ENCODE measurements around the gene OSBPL3.

The OSBPL3 gene

DNA sequence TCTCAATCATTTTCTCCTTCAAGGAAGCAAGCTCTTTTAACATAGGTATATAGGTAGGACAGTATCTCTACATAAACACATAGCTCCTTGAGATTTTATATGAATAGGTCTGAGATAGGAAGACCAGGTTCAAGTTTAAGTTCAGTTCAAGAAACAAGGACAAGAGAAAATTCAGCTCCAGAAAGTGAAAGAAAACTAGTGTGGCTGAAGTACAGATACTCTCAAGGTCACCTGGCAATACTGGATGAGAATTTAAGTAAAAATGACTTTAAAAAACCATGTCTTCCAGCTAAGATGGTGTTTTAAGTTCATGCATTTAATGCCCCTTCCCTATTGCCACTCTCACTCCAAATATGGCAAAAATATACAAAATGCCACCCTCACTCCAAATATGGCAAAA lies 91.3 kb downstream of the OSBPL3 start:
- DNase-seq = no peak

DNA sequence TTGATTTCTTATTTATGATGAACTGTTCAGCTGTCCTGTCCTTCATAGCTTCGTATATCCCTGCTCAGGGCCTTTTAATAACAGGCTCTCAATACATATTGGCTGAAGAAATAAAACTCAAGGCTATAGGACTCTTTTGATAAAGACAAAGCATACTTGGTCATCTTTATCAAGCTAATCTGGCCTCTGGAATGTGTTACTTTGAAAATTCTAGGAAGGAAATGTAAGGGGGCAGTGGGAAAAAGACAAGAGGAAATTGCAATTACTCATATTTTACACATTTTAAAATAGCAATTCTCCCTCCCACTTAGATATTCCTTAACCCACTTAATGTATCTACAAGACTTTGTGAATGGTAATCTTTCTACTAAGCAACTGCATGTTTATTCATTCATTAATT lies 94.3 kb downstream of the OSBPL3 start:
- no peak for DNase-seq

DNA sequence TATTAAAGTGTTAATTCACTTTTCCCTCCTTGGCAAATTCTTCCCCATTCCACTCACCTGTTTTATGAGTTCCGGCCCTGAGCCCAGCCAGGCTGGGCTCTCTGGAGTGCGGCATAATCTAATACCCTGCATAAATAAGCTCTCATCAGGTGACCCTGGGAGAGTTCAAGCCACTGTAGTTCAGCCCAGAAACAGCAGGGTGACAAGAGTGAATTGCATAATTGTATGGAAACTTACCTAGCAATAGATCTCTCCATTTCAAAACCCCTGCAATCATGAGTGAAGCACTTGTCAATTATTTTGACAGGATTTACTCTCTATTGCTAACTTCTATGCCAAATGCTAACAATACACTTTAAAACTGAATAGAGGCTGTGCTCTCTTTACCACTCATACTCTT lies 94.7 kb downstream of the OSBPL3 start:
- no peak for DNase-seq

DNA sequence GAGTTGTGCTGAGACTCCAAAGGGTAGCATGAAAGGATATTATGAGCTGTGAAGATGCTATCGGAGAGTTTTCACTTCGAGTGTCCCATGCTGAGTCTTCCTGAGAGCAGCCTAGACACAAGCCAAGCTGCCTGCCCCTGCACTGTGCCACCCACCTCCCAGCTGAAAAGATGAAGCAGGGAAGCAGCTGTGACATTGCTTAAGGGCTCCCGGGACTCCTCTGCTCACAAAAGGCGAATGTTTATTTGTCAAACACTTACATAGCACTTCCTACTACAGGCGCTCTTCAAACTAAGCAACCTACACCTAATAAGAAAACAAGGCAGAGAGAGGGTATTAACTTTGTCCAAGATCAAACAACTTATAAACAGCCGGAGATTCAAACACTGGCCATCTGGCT lies 95.6 kb downstream of the OSBPL3 start:
- DNase-seq = peak; percentile 25

DNA sequence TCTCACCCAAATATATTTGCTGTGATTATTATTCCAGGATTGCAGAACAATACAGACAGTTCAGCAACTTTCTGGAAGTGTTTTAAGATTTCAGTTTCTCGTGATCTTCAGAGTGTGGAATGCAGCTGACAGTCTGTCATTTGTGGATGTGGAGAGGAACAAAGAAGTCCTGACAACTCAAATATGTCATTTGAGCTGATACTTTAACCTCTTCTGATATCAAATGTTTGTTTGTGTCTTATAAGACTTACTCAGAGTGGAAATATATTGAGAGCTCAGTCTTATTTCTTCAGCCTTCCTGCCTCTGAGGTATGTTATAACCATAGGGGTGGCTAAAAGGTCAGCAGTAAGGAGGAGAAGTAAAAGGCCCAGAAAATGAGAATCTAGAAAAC lies 96.4 kb downstream of the OSBPL3 start:
- no peak for DNase-seq

DNA sequence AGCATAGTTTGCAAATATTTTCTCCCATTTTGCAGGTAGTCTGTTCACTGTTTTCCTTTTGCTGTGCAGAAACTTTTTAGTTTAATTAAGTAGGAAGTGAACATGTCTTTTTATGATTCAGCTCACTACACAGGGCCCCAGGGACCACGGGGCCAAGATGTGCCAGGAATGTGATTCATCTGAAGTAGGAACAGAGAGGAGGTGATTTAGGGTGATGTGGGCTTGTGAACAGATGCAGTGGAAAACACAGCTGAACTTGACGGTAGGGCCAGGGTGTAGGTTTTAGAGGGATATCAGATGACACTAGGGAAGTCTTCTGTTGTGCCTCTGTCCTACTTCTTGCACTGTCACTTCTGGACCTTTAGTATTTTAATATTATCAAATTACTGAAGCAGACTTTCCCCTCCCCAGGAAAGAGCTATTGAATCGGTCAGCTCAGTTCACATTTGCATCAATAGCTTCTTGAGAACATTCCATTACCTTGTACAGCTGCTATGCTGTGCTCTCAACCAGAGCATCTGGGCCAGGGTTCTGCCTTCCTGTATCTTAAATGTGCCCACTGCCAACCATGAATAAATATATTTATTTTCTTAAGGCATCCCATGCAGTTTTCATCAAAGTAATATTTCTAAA lies 96.9 kb downstream of the OSBPL3 start:
- no peak for DNase-seq

DNA sequence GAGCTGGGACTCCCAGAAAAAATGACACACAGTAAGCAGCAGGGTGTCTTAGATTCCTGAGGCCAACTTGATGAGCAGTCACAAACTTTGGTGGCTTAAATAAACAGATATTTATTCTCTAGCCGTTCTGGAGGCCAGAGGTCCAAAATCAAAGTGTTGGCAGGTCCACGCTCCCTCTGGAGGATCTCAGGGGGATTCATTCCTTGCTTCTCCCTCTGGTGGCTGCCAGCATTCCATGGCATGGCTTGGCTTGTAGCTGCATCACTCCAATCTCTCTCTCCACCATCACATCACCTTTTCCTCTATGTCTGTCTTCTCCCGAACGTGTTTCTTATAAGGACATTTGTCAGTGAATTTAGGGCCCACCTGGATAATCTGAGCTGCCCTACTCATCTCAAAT lies 98.4 kb downstream of the OSBPL3 start:
- DNase-seq = no peak

DNA sequence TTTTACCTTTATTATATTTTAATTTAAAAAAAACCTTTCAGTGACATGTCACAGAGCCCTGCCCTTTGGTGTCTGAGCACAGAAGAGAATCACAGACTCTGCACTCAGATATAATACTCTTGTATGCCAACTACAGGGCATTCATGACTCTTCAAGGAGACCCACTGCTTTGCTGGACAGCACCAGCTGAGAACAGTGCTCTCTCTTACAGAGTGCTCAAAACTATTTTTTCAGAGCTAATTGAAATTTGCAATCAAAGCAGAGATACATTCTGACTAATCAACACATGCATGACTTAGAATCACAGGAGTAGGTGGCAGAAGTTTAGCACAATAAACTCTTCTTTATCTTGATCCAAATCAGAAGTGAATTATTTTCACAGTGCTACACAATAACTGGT lies 99.1 kb downstream of the OSBPL3 start:
- DNase-seq = no peak

DNA sequence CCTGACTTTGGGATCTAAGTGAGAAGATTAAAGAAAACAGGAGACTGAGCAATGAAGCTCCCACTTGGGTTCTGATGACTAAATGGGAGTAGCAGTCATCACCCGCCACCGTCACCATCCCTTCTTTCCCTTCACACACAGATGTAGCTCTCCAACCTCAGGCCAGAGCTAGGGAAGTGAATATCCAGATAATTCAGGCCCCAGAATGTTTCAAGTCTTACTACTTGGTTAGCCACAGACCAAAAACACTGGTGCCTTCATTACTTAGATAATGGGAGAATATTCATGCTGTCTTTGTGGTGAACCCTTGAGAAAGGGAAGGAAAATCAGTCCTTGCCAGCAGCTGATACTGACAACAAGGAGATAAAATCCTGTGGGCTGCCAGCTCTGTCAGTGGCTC lies 100.7 kb downstream of the OSBPL3 start:
- no peak for DNase-seq

DNA sequence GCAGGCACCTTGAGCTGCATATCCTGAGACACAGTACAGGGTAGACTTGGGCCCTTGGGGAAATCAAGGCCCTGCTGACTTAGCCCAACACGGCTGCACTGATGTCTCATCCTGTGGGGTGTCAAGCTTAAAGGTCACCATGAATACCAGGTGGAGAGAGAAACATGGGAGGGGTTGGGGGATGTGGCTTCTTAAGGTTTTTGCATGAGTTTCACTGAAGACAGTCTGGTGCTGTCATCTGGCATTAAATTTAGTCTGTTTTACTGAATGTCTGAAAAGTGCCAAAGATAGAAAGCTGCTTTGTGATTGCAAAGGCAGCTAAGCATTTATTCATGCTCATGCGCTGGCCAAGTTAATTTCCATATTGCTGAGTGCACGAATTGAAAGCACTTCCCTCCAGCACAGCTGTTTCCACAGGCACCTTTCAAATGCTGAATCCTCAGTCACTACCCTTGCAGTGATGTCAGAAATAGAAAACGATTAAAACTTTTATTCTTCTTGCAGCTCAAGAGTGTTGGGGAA lies 102.1 kb downstream of the OSBPL3 start:
- no peak for DNase-seq

DNA sequence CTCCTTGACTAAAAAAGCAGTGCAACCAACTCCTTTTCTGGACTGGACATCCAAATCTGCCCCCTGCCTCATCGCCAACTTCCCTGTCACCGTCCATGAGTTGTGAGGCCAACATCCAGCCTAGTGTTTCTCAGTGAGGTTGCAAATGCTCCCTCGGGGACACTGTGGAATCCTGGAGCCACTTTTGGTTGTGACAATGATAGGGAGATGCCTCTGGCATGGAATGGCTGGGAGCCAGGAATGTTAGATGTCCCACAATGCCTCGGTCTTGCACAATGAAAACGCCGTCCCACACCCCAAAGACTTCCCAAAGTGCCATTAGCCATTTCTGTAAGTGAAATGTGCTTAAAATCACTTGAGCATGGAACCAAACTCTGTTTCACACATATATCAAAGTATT lies 105.2 kb downstream of the OSBPL3 start:
- DNase-seq = no peak

DNA sequence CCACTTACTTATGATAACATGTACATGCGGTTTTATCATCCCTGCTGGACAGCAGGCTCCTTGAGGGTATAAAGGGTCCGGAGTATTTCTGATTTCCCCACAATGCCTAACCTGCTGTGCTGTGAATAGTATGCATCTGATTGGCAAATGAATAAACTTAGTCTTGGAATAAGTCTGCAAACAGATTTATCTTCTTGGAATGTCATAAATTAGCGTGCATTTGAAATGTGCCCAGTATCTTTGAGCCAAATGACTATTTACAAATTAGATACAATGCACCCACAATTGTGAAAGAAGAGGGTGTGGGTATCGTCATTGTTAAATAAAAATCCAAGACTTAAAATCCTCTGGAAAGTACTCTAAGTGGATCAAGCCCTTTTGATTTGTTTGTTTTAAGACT lies 106.0 kb downstream of the OSBPL3 start:
- no peak for DNase-seq

DNA sequence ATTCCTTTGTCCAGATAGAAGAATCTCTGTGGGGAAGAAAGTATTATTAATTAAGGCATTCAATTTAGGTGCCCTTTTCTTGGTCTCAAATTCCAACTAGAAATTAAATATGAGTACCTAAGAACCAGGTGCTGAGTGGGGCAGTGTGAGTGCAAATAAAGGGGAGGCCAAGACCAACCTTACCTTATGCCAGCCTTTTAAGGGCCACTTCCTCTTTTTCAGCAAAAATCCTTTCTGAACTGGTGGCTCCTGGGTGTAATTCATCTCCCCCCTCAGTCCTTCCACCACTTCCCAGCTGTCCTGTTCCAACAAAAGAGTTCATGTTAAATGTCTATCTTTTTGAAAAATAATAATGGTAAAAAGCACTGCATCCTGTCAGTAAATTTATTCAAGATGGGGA lies 108.2 kb downstream of the OSBPL3 start:
- DNase-seq = no peak

DNA sequence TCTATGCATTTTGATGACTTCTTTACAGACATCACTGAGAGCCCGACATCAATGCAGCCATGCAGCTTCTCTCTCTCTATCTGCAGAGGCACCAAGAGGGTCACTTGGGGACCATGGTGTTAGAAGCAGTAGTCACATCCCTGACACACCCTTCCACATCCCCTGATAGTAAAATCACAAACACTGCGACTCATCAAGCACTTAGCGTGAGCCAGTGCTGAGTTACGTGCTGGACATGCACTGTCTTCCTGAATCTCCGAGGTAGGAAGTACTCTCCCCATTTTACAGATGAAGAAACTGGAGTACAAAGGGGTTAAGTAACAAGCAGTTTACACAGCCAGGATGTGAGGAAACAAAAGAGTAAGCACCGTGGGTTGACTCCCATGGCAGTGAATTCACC lies 109.2 kb downstream of the OSBPL3 start:
- no peak for DNase-seq

DNA sequence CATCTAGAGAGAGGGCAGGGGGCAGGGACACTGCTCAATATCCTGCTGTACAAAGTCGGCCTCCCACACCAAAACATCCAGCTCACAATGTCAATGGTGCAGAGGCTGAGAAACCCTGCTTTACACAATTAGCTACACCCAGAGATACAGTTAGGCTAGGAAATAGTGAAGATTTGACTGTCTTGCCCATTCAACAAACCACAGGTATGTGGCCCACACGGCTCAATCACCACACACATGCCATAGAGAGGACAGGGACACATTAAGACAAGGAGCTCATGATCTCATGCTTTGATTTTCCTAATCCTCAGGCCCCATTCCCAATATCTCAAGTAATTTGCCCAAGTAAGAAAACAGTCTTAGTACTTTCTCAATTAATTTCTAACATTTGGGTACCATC lies 110.4 kb downstream of the OSBPL3 start:
- DNase-seq = no peak

DNA sequence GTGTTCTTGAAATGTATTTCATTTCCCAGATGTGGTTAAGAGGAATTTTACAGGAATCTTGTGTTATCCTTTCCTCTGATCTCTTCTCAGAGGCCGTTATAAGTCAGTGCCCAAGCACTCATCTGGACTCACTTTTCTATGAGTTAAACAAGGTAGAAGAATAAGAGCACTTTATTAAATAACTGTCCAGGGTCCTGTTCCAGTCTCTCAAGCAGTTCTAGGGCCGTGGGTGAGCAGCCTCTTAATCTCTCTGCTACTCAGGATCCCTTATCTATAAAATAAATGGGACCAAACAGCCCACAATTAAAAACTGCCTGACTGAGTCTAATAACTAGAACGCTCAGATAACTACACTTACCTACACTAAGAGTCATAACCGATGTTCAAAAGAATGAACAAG lies 111.2 kb downstream of the OSBPL3 start:
- no peak for DNase-seq

DNA sequence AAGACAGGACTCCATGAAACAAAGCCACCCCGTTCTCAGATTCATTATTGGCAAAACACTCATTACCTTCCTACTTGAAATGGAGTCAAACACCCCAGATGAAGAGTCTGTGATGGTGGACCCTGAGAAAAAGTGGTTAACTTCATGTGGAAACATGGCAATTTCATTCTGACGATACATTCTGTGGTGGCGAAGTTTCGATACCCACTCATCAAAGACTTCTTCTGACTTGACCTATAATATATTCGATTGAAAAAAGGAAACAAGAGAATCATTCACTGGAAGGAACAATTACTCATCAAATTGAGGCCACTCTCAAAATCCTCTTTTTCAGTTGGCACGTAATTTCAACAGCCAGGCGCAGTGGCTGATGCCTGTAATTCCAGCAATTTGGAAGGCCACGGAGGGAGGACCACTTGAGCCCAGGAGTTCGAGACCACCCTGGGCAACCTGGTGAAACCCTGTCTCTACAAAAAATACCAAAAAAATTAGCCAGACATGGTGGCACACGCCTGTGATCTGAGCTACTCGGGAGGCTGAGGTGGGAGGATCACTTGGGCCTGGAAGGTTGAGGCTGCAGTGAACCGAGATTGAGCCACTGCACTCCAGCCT lies 113.9 kb downstream of the OSBPL3 start:
- no peak for DNase-seq

DNA sequence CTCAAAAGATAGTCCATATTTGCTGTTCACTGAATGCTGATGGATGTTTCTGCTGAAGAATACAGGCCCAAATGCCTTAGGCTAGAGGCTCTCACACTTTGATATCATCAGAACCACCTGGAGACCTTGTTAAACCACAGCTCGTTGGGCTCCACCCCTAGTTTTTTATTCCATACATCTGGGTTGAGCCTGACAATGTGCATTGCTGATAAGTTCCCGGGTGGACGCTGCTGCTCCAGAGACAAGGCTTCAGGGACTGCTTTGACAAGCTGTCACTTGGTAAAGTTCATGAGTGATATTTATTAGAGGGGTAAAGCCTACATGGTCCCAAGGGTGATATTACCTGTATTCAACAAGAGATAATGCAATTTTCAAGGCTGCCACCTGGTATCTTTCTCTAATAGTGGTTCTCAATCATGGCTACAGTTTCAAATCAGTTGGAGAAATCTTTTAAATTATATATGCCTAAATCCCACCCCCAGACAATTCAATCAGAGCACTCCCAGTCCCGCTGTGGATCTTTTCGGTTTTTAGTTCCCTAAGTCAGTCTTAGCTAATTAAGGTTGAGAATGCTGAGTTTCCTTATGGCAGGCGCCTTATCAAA lies 115.7 kb downstream of the OSBPL3 start:
- DNase-seq = no peak

DNA sequence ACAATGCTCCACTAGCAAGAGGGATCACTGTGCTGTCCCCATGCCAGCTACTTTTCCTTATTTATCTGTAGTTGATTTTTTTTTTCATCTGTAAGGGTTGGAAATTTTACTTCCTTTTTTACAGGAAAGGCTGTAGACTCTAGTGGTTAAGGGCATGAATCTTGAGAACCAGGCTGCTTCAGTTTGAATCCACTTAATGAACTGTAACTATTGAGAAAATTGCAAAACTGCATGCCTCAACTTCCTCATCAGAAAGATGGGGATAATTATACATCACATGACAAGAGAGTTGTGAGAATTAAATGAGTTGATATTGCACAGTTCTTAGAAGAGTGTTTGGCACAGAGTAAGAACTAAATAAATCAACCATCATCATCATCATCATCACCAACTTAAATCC lies 116.4 kb downstream of the OSBPL3 start:
- DNase-seq = no peak

DNA sequence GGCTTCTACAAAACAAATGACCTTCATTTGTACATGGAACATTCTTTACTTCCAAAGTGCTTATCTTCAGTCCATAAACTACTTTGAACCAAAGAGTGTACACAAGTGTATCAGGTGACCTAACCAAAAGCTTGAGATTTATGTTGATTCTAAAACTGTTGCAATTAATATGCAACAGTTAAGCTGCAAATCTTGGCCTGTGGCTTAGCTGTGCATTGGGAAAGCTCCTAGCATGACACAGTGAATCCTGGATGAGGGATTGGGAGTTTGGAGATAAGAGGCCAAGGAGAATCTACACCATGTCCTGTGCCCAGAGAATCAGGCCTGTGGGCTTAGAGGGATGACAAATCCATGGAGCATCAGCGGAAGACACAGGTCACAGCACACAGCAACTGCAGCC lies 117.5 kb downstream of the OSBPL3 start:
- no peak for DNase-seq

DNA sequence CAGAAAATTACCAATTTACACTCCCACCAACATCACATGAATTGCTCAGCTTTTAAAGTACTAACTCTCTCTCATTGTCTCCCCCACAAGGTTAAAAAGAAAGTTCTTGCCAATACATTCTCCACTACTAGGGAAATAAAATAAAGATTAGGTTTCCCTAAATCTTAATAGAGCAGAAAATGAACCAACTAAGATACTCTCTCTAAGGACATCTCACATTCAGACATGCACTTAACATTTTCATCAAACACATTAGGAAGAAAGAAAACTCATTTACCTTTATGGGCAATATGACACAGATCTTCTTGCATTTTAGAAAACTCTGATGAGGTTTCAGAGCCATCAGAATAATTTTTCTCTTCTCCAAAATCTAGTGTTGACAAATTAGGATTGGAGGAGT lies 118.6 kb downstream of the OSBPL3 start:
- no peak for DNase-seq

DNA sequence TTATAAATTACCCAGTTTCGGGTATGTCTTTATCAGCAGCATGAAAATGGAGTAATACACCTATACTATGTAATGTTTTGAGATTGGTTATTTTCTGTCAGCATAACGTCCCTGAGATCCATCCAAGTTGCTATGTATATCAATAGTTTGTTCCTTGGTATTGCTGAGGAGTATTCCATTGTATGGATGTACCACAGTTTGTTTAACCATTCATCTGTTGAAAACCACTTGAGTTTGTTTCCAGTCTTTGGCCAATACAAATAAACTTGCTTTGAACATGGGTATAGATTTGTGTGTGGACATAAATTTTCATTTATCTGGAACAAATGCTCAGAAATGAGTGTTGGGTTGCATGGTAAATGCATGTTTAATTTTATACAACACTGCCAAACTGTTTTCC lies 119.4 kb downstream of the OSBPL3 start:
- DNase-seq = no peak

DNA sequence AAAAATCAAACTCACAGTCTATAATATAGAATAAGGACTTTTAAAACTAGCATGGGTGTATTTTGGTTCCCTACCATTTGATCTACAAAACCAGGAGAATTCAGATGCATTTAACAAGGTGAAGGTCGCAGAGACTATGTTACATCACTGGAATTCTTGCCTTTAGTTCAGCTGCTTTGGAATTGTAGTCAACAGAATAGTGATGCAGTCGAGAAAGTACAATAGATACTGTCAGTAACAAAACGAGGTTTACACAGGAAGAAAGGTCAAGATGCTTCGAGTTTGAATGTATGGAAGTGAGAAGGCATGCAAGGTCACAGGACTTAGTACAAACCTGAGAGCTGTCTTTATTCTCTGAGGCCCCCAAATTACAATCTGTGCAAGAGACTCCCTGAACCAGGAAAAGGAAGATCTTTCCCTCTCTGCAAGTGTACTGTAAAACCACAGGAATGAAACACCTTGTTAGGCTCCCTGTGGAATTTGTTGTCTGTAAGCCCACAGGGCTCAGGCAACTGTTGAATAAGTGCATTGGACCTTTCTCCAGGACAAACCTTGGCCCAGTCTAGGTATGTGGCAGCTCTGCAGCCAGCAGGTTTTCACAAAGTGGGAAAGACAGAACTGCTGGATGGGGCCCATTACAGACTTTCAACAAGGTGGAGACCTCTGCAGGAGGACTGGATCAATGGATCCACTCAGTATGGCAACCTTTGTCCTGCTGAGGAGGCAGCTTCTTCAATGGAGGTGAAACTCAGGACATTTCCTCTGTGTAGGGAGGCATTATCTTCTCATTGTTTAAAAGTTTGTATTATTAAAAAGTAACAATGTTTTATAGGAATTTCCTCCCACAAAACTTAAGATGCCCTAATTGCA lies 121.6 kb downstream of the OSBPL3 start:
- no peak for DNase-seq

DNA sequence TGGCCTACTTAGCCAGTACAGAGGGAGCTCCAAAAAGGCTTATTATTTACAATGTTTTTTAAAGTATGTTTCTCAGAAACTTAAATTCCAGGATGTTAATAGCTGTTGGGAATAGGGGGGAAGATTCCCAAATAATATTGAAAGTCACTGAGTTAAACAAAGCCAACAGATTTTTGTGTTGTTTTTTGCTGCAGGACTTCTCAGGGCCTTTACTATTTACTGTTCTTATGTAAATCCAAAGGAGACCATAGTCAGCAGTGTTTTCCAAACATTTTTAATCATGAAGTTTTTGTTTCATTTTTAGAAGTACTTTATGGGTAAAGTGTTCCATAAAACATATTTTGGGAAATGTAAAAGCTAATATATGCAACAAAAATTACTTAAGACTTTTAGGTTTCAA lies 122.4 kb downstream of the OSBPL3 start:
- DNase-seq = no peak

Measured in NCI-H187 treated with DMSO at 0.1 percent for 48 hours (cell line).